Ammon's horn (tissue), 1 donor: Measurements from ENCODE around the gene RRP7A.
A peak's percentile ranks its signal among the peaks of the same experiment; 100 is the strongest.
"Not testable (repeated sequence)": the region's sequence is repeated elsewhere in the genome, so short reads cannot be mapped to it uniquely, and the experiment has no call there.

ENCODE experiments used
- DNase-seq: peaks from one replicate; pipeline ENCODE4 v3.0.0-alpha.2; 2016; ENCODE audit warnings: low spot score

The RRP7A gene

GRCh38 chr22:42536166-42536565 is 16.6 kb upstream of the RRP7A start:
- no peak for DNase-seq

- DNase-seq = not testable (repeated sequence)
Measured at GRCh38 chr22:42535082-42535731, 15.6 kb upstream of the RRP7A start.

GRCh38 chr22:42533638-42533977 is 14.0 kb upstream of the RRP7A start:
- DNase-seq = no peak

- not testable (repeated sequence) for DNase-seq
Measured at GRCh38 chr22:42531401-42532084, 11.9 kb upstream of the RRP7A start.

GRCh38 chr22:42529435-42529834 is 9.8 kb upstream of the RRP7A start:
- DNase-seq = not testable (repeated sequence)

- DNase-seq = no peak
Measured at GRCh38 chr22:42528591-42529307, 9.2 kb upstream of the RRP7A start.

GRCh38 chr22:42522546-42522945 is 3.0 kb upstream of the RRP7A start:
- no peak for DNase-seq

GRCh38 chr22:42521228-42521546 is 1.6 kb upstream of the RRP7A start:
- no peak for DNase-seq

- not testable (repeated sequence) for DNase-seq
Measured at GRCh38 chr22:42518638-42519524, 715 bp downstream of the RRP7A start.

GRCh38 chr22:42517103-42517502 is 2.5 kb downstream of the RRP7A start:
- DNase-seq = not testable (repeated sequence)

GRCh38 chr22:42515896-42516295 is 3.7 kb downstream of the RRP7A start:
- DNase-seq = no peak

GRCh38 chr22:42515304-42515703 is 4.3 kb downstream of the RRP7A start:
- not testable (repeated sequence) for DNase-seq

- not testable (repeated sequence) for DNase-seq
Measured at GRCh38 chr22:42514331-42514730, 5.3 kb downstream of the RRP7A start.

- DNase-seq = not testable (repeated sequence)
Measured at GRCh38 chr22:42512273-42512990, 7.2 kb downstream of the RRP7A start.

GRCh38 chr22:42511401-42511891 is 8.2 kb downstream of the RRP7A start:
- DNase-seq = no peak

GRCh38 chr22:42509548-42509947 is 10.0 kb downstream of the RRP7A start:
- no peak for DNase-seq

- not testable (repeated sequence) for DNase-seq
Measured at GRCh38 chr22:42508975-42509364, 10.6 kb downstream of the RRP7A start.

GRCh38 chr22:42508327-42508974 is 11.1 kb downstream of the RRP7A start:
- not testable (repeated sequence) for DNase-seq

- DNase-seq = no peak
Measured at GRCh38 chr22:42500836-42501179, 18.8 kb downstream of the RRP7A start.

- peak; percentile 93 for DNase-seq
Measured at GRCh38 chr22:42500161-42500835, 19.3 kb downstream of the RRP7A start.
